H1 (cell line): ENCODE results near the gene SMARCA2. TPM values are rescaled to one million over a fixed set of nuclear protein-coding genes. Genes with fewer than 3 reads are reported as not detected.

Experiments
- CTCF ChIA-PET: fragments of 300-600 bp; sonication (Branson Sonifier 250); formaldehyde crosslinking; loops from one replicate; lab custom pipeline; 2021; ENCODE audit not compliant: partially characterized antibody; lab: Charles Lee
- POLR2A ChIA-PET: fragments of 300-600 bp; sonication (Branson Sonifier 250); formaldehyde crosslinking; loops from one replicate; lab custom pipeline; 2021; ENCODE audit warnings: inconsistent platforms; ENCODE audit not compliant: partially characterized antibody; lab: Charles Lee
- DNase-seq, 2 experiments: peaks; one replicate each; pipeline versions ENCODE4 v3.0.0 to v3.0.0-alpha.2; 2010 to 2022; ENCODE audit warnings: low spot score in 2 of 2, low read depth in 1 of 2, mixed read lengths in 1 of 2
- FAIRE-seq: peaks from 2 replicates; lab custom pipeline; 2011; peaks lifted over from hg19 to GRCh38; lab: Jason Lieb, UNC
- H2AFZ ChIP-seq: 2 replicates; pipeline ENCODE4 v1.8.1; 2012; ENCODE audit warnings: low read length, inconsistent platforms
- H2AK5ac ChIP-seq: 2 replicates; pipeline ENCODE4 v1.6.1; 2013; ENCODE audit warnings: low read depth, low read length
- H2BK120ac ChIP-seq: replicated peaks from 2 replicates; pipeline ENCODE3; 2013; ENCODE audit warnings: low read depth, low read length, inconsistent platforms
- H2BK12ac ChIP-seq: 2 replicates; pipeline ENCODE4 v1.6.1; 2013; ENCODE audit warnings: low read depth, low read length
- H2BK15ac ChIP-seq: 2 replicates; pipeline ENCODE4 v1.6.1; 2013; ENCODE audit warnings: low read length
- H2BK20ac ChIP-seq: 2 replicates; pipeline ENCODE4 v1.6.1; 2013; ENCODE audit warnings: low read length
- H2BK5ac ChIP-seq: 2 replicates; pipeline ENCODE4 v1.6.1; 2013; ENCODE audit warnings: low read depth, low read length
- H3K14ac ChIP-seq: 2 replicates; pipeline ENCODE4 v1.6.1; 2013; ENCODE audit warnings: inconsistent platforms; ENCODE audit not compliant: insufficient read length
- H3K18ac ChIP-seq: 2 replicates; pipeline ENCODE4 v1.6.1; 2013; ENCODE audit warnings: low read length; ENCODE audit errors: extremely low read depth
- H3K23ac ChIP-seq: 2 replicates; pipeline ENCODE4 v1.6.1; 2013; ENCODE audit warnings: inconsistent platforms; ENCODE audit not compliant: insufficient read length
- H3K23me2 ChIP-seq: 2 replicates; pipeline ENCODE4 v1.6.1; 2013; ENCODE audit warnings: low read depth, low read length
- H3K27ac ChIP-seq: 2 replicates; pipeline ENCODE4 v1.6.1; 2011; ENCODE audit warnings: low read depth, low read length, inconsistent platforms
- H3K27me3 ChIP-seq, 4 experiments: replicated peaks in 1 of 4; 1 replicate in 1 of 4; 2 replicates in 3 of 4; pipeline versions ENCODE4 v1.6.1 to v1.8.1; 2011 to 2013; ENCODE audit warnings: low read length in 3 of 4, mild to moderate bottlenecking in 3 of 4, inconsistent platforms in 2 of 4, mixed read lengths in 2 of 4, moderate library complexity in 1 of 4; ENCODE audit not compliant: control insufficient read depth in 3 of 4, insufficient read depth in 3 of 4; ENCODE audit errors: extremely low read depth in 1 of 4
- H3K36me3 ChIP-seq, 4 experiments: 2 replicates each; pipeline versions ENCODE4 v1.6.1 to v1.8.1; 2011 to 2013; ENCODE audit warnings: mild to moderate bottlenecking in 4 of 4, low read length in 3 of 4, moderate library complexity in 2 of 4, control low read depth in 1 of 4, inconsistent platforms in 1 of 4; ENCODE audit not compliant: insufficient read depth in 4 of 4, control insufficient read depth in 2 of 4
- H3K4ac ChIP-seq: replicated peaks from 2 replicates; pipeline ENCODE3; 2013; ENCODE audit warnings: low read length, low read depth, mixed read lengths, inconsistent platforms; ENCODE audit not compliant: insufficient read length
- H3K4me1 ChIP-seq, 4 experiments: replicated peaks in 1 of 4; 1 replicate in 1 of 4; 2 replicates in 3 of 4; pipeline versions ENCODE4 v1.6.1 to v1.8.1; 2011 to 2013; ENCODE audit warnings: low read length in 3 of 4, inconsistent platforms in 2 of 4, mixed read lengths in 1 of 4; ENCODE audit not compliant: insufficient read depth in 4 of 4, control insufficient read depth in 3 of 4
- H3K4me2 ChIP-seq, 2 experiments: 2 replicates each; pipeline versions ENCODE4 v1.6.1 to v1.8.1; 2011 to 2013; ENCODE audit warnings: low read depth in 2 of 2, low read length in 2 of 2, control low read depth in 1 of 2, inconsistent platforms in 1 of 2, mild to moderate bottlenecking in 1 of 2; ENCODE audit not compliant: insufficient read depth in 1 of 2
- H3K4me3 ChIP-seq, 4 experiments: fragments of 200-600, 300-600 bp in 1 of 4; sonication (generic), shearing (Covaris generic), sonication (Bioruptor Twin) in 1 of 4; 2 replicates each; pipeline versions ENCODE4 v1.5.1 to v1.8.1; 2011 to 2016; ENCODE audit warnings: low read length in 4 of 4, low read depth in 3 of 4, control low read depth in 2 of 4, inconsistent platforms in 2 of 4, mild to moderate bottlenecking in 2 of 4, mixed read lengths in 1 of 4, moderate library complexity in 1 of 4; ENCODE audit not compliant: insufficient read depth in 2 of 4; ENCODE audit errors: extremely low read depth in 1 of 4
- H3K56ac ChIP-seq: replicated peaks from 2 replicates; pipeline ENCODE3; 2013; ENCODE audit warnings: low read depth, mild to moderate bottlenecking, mixed read lengths, low read length, inconsistent platforms; ENCODE audit not compliant: insufficient read length
- H3K79me1 ChIP-seq: 2 replicates; pipeline ENCODE4 v1.6.1; 2013; ENCODE audit warnings: low read depth, low read length, control low read depth
- H3K79me2 ChIP-seq, 2 experiments: 2 replicates each; pipeline versions ENCODE4 v1.6.1 to v1.8.1; 2012 to 2013; ENCODE audit warnings: low read length in 2 of 2, mild to moderate bottlenecking in 2 of 2, inconsistent platforms in 1 of 2; ENCODE audit not compliant: insufficient read depth in 2 of 2, control insufficient read depth in 1 of 2
- H3K9ac ChIP-seq, 4 experiments: replicated peaks in 1 of 4; 1 replicate in 1 of 4; 2 replicates in 3 of 4; pipeline versions ENCODE4 v1.6.1 to v1.8.1; 2011 to 2013; ENCODE audit warnings: low read depth in 3 of 4, low read length in 3 of 4, control low read depth in 2 of 4, mild to moderate bottlenecking in 2 of 4, moderate library complexity in 2 of 4, inconsistent platforms in 1 of 4; ENCODE audit errors: extremely low read depth in 1 of 4
- H3K9me3 ChIP-seq, 2 experiments: 2 replicates each; pipeline versions ENCODE4 v1.6.1 to v1.8.1; 2012 to 2013; ENCODE audit warnings: mild to moderate bottlenecking in 2 of 2, moderate library complexity in 2 of 2, control low read depth in 1 of 2, inconsistent platforms in 1 of 2, low read depth in 1 of 2, low read length in 1 of 2, mixed read lengths in 1 of 2; ENCODE audit not compliant: insufficient read depth in 2 of 2
- H4K20me1 ChIP-seq, 2 experiments: replicated peaks in 1 of 2; 2 replicates each; pipeline versions ENCODE3 to v1.8.1; 2011 to 2013; ENCODE audit warnings: inconsistent platforms in 2 of 2, low read length in 2 of 2, mild to moderate bottlenecking in 1 of 2; ENCODE audit not compliant: insufficient read depth in 2 of 2, control insufficient read depth in 1 of 2
- H4K5ac ChIP-seq: 2 replicates; pipeline ENCODE4 v1.6.1; 2013; ENCODE audit warnings: low read length, low read depth, mixed read lengths, inconsistent platforms; ENCODE audit not compliant: insufficient read length
- H4K8ac ChIP-seq: 2 replicates; pipeline ENCODE4 v1.8.0; 2013; ENCODE audit warnings: mild to moderate bottlenecking, moderate library complexity, low read length, inconsistent platforms; ENCODE audit not compliant: insufficient read depth; ENCODE audit errors: extremely low read depth
- H4K91ac ChIP-seq: replicated peaks from 2 replicates; pipeline ENCODE3; 2013; ENCODE audit warnings: low read length, mixed read lengths, inconsistent platforms; ENCODE audit not compliant: insufficient read length
- BCL11A ChIP-seq, 2 experiments: IDR thresholded peaks; one replicate each; pipeline ENCODE4 v1.6.1; 2011; ENCODE audit warnings: low read depth in 2 of 2, low read length in 2 of 2, mild to moderate bottlenecking in 2 of 2
- CBX5 ChIP-seq: fragments of 300-800, 300-1000 bp; sonication (generic); IDR thresholded peaks from 2 replicates; pipeline ENCODE4 v1.7.1; 2016; ENCODE audit warnings: antibody characterized with exemption, low read length, low read depth
- JUN ChIP-seq: IDR thresholded peaks from 2 replicates; pipeline ENCODE4 v1.6.1; 2011; ENCODE audit warnings: low read depth, mild to moderate bottlenecking, improper control_type of control experiment, low read length
- KDM1A ChIP-seq: fragments of 200-600, 300-600 bp; sonication (generic); IDR thresholded peaks from 2 replicates; pipeline ENCODE4 v1.7.1; 2016; ENCODE audit warnings: mild to moderate bottlenecking, low read length, borderline replicate concordance
- RNF2 ChIP-seq: fragments of 200-900, 300-1000 bp; sonication (generic); IDR thresholded peaks from 2 replicates; pipeline ENCODE4 v1.7.1; 2016; ENCODE audit warnings: borderline replicate concordance, low read depth, mild to moderate bottlenecking, antibody characterized with exemption, low read length; ENCODE audit not compliant: poor library complexity, severe bottlenecking; ENCODE audit errors: missing control alignments
- TBP ChIP-seq: IDR thresholded peaks from 2 replicates; pipeline ENCODE4 v1.6.1; 2011; ENCODE audit warnings: low read depth, low read length, improper control_type of control experiment
- WGBS, 2 experiments: shearing (Covaris generic) in 1 of 2; methylation state at CpG; one replicate each; pipeline versions ENCODE4 v1.1.6 to v1.1.7; 2013 to 2015; ENCODE audit warnings: low lambda C conversion rate in 2 of 2, mixed read lengths in 2 of 2, inconsistent platforms in 1 of 2, low coverage in 1 of 2, missing lambda C conversion rate in 1 of 2; ENCODE audit not compliant: insufficient replicate concordance in 2 of 2, insufficient coverage in 1 of 2, insufficient read length in 1 of 2; ENCODE audit errors: extremely low coverage in 1 of 2, missing lambda C conversion rate in 1 of 2; 5-methylcytosine and 5-hydroxymethylcytosine counted together
- polyA plus RNA-seq, 7 experiments: library from polyadenylated mRNA; depleted of rRNA in 3 of 7; stranded (reverse) in 5 of 7; unstranded in 2 of 7; fragments of >200 nt in 5 of 7; fragments of 200-250 nt in 2 of 7; gene quantifications; 1 replicate in 5 of 7; 2 replicates in 1 of 7; 4 replicates in 1 of 7; pipeline versions ENCODE4 v1.2.1 to v1.2.3, GENCODE V29; 2011 to 2013; ENCODE audit warnings: missing spikeins in 2 of 7, mixed read lengths in 2 of 7
- total RNA-seq: library from RNA; stranded (reverse); fragmentation: NEBNext Ultra II Directional; extraction: Animal tissue kit (Norgen Biotek cat#: 25700); gene quantifications from 2 replicates; pipeline ENCODE4 v1.2.1, GENCODE V29; 2021
- TF ChIP-seq, protein P1 (sequence below): IDR thresholded peaks from 2 replicates; pipeline ENCODE4 v1.6.1; 2012; ENCODE audit warnings: inconsistent platforms
- TF ChIP-seq, protein P2 (sequence below): IDR thresholded peaks from 2 replicates; pipeline ENCODE4 v1.6.1; 2012; ENCODE audit warnings: inconsistent platforms

SMARCA2 gene
- total and polyA plus RNA-seq, 2 of the 8 experiments (the other 6 are each of a cell fraction or from before 2014, with no cell fraction given), result 6.3 to 21.7 TPM

GRCh38 chr9:2140600-2141223, 125.6 kb downstream of the SMARCA2 start:
- no peaks in the 10 kb centered on the region for H3K79me1 ChIP-seq
- DNase-seq (no peak), FAIRE-seq (no peak)
- no peak overlapping the region for H2BK15ac ChIP-seq
- H2BK20ac ChIP-seq, result no peak overlapping the region
- H3K4me1 ChIP-seq, result no peaks in the 10 kb centered on the region
- no peak overlapping the region for H3K9ac ChIP-seq
- H3K23me2 ChIP-seq, result no peaks in the 10 kb centered on the region
- no peak overlapping the region for H3K56ac ChIP-seq
- H3K18ac ChIP-seq, result no peak overlapping the region
- H3K14ac ChIP-seq, result no peak overlapping the region
- H3K4me3 ChIP-seq, result no peak overlapping the region
- H4K20me1 ChIP-seq, result no peaks in the 10 kb centered on the region
- no peak overlapping the region for H4K5ac ChIP-seq
- no peak overlapping the region for H2AK5ac ChIP-seq
- H3K23ac ChIP-seq, result no peak overlapping the region
- H3K4ac ChIP-seq, result no peak overlapping the region
- no peaks in the 10 kb centered on the region for H3K27me3 ChIP-seq
- H2AFZ ChIP-seq, result no peak overlapping the region
- no peaks in the 10 kb centered on the region for H3K79me2 ChIP-seq
- no peak overlapping the region for H2BK120ac ChIP-seq
- no peaks in the 10 kb centered on the region for H3K36me3 ChIP-seq
- no peak overlapping the region for H3K27ac ChIP-seq
- ChIA-PET CTCF (interaction anchor here (0.6 to 2.2 kb wide), 4 partner anchors 41 to 587 kb away, joined by 3 to 4 read pairs (median 4); no protein-coding TSS in a partner anchor), POLR2A (no interaction called here)
- no peak overlapping the region for H4K8ac ChIP-seq
- no peak overlapping the region for H3K4me2 ChIP-seq
- H2BK5ac ChIP-seq, result no peak overlapping the region
- WGBS, 2 experiments, result 95% methylated on average over 4 of the region's 4 CpGs; no CpG with 5 or more reads in 1 of the 2 experiments
- no peak overlapping the region for H2BK12ac ChIP-seq
- no peak overlapping the region for H4K91ac ChIP-seq
- no peaks in the 10 kb centered on the region for H3K9me3 ChIP-seq
- TF ChIP-seq KDM1A, result no peak
- TF ChIP-seq RNF2, result no peak
- TF ChIP-seq CBX5, result no peak
- no peak for TF ChIP-seq BCL11A (IDR thresholded peaks at IDR 0.05; ENCODE audit: low read depth in 2 of 2, low read length in 2 of 2)
- TF ChIP-seq, protein P1, sequence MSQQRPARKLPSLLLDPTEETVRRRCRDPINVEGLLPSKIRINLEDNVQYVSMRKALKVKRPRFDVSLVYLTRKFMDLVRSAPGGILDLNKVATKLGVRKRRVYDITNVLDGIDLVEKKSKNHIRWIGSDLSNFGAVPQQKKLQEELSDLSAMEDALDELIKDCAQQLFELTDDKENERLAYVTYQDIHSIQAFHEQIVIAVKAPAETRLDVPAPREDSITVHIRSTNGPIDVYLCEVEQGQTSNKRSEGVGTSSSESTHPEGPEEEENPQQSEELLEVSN, result no peak
- no peak for TF ChIP-seq JUN
- TF ChIP-seq, protein P2, sequence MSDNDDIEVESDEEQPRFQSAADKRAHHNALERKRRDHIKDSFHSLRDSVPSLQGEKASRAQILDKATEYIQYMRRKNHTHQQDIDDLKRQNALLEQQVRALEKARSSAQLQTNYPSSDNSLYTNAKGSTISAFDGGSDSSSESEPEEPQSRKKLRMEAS, result no peak
- no peak for TF ChIP-seq TBP
